DND-41 (cell line): Measurements from ENCODE around the gene EHBP1.

Experiments used
- CTCF ChIP-seq: IDR thresholded peaks from 2 replicates; pipeline ENCODE4 v1.5.1; 2012; ENCODE audit warnings: borderline replicate concordance, low read length, moderate library complexity, mild to moderate bottlenecking; ENCODE audit not compliant: poor library complexity, severe bottlenecking; ENCODE audit errors: extremely low read depth
- EZH2 ChIP-seq: IDR thresholded peaks from 3 replicates; pipeline ENCODE4 v1.6.1; 2012; ENCODE audit warnings: borderline replicate concordance, low read depth, mild to moderate bottlenecking, moderate library complexity, low read length, inconsistent platforms; ENCODE audit not compliant: severe bottlenecking

GRCh38 chr2:62845256-62845655 lies 139.7 kb downstream of the EHBP1 start:
- TF ChIP-seq CTCF (no peak), EZH2 (no peak)
